ENCODE measurements around the gene ETNPPL. TPM values are rescaled to one million over a fixed set of nuclear protein-coding genes. Genes with fewer than 3 reads are reported as not detected.
"Not testable (repeated sequence)": the region's sequence is repeated elsewhere in the genome, so short reads cannot be mapped to it uniquely, and the experiment has no call there.

ETNPPL gene
- total RNA-seq, 4 donors from 2014 or later, result 0.96 TPM; not detected in 3

- no peak for ATAC-seq (ENCODE audit: low FRiP score)
- TF ChIP-seq CTCF (IDR thresholded peaks at IDR 0.05), result no peak
- no peak for DNase-seq (ENCODE audit: low spot score)
These were observed 45.5 kb downstream of the ETNPPL start for GRCh38 chr4:108717386-108717785.

DNA sequence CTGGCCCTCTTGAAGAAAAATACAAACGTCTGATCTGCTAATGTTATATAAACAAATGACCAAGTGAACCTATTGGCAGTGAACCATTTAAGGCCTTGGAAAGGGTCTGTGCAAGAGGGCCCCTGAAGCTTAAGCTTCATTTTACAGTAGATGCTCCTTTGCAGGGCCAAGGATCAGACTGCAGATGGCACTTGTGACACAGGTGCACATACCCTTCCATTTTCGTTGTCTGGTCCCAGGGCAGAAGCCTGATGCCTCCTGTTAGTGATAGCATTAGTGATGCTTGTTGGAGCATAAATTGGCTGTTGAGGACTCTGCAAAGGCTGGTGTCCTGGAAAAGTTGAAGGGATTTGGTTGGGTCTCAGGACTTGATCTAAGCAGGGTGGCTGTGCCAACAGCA lies 46.5 kb downstream of the ETNPPL start:
- ATAC-seq (ENCODE audit: low FRiP score), result no peak
- TF ChIP-seq CTCF (IDR thresholded peaks at IDR 0.05), result no peak

GRCh38 chr4:108714880-108715279 lies 48.0 kb downstream of the ETNPPL start:
- no peak for DNase-seq (ENCODE audit: low spot score)
- ATAC-seq (ENCODE audit: low FRiP score), result no peak
- TF ChIP-seq CTCF (IDR thresholded peaks at IDR 0.05), result no peak

More for the DNA sequence above, 46.5 kb downstream of the ETNPPL start:
- DNase-seq (ENCODE audit: low spot score), result no peak

- DNase-seq (ENCODE audit: low spot score); ATAC-seq (ENCODE audit: low FRiP score): not testable (repeated sequence)
These were observed 52.3 kb downstream of the ETNPPL start for GRCh38 chr4:108710578-108710977.

DNA sequence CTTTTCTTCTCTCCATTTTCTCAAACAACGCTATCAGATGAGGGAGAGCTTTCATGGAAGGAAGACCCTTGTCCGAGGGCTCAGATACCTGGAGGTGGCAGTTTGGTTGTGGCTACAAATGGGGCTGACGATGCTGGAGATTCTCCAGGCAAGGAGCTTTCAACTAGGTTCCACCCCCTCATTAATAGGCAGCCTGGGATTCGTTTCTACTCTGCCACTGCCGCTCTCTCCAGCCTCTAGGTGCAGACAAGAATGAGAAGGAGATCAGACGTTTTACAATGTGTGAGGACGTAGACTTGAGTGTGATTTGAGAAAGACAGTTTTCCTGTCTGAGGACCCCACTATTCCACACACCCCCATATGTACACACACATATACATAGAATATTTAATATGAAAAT lies 53.1 kb downstream of the ETNPPL start:
- no peak for TF ChIP-seq CTCF (IDR thresholded peaks at IDR 0.05)
- ATAC-seq (ENCODE audit: low FRiP score) (no peak), DNase-seq (ENCODE audit: low spot score) (no peak)

DNA sequence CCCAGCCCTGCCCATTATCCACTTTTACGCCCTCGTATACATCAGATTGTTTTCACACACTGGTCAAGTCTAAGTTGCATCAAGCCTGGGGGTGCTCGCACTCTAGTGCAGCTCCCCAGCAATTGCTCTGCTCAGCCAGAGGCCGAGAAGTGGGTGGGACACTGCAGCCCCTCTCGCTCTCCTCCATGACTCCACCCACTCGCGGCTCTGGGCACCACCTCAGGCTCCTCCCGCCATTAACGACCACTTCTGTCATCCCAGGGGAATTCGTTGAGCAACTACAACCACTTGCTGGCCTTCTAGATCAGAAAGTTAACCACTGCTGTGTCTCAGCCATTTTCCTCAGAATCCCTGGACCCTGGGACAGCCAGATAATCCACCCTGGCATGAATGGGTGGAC lies 53.6 kb downstream of the ETNPPL start:
- TF ChIP-seq CTCF (IDR thresholded peaks at IDR 0.05), result no peak
- ATAC-seq (ENCODE audit: low FRiP score), result no peak
- DNase-seq (ENCODE audit: low spot score), result no peak

- ATAC-seq (ENCODE audit: low FRiP score), result no peak
- DNase-seq (ENCODE audit: low spot score), result no peak
- no peak for TF ChIP-seq CTCF (IDR thresholded peaks at IDR 0.05)
These were observed 56.6 kb downstream of the ETNPPL start for GRCh38 chr4:108706289-108706688.

DNA sequence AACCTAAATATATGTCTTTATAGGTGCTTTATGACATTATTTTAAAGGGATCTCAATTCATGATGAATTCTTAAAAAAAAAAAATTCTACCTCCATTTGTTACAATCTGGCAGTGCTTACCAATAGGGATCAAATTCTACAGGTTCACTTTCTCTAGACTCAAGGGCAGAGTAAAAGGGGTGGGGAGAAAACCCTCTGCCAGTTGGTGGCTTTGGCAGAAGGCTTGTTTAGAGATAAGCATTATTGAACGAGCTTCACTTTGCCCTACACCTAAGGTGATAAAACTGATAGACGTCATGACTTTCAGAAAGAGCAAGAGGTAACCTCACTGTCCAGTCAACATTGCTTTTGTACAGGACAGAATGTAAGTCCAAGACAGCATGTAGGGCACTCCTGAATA lies 58.9 kb downstream of the ETNPPL start:
- TF ChIP-seq CTCF (IDR thresholded peaks at IDR 0.05), result no peak
- ATAC-seq (ENCODE audit: low FRiP score) (no peak), DNase-seq (ENCODE audit: low spot score) (no peak)
